CD14-positive monocyte (primary cell): Measurements from ENCODE around the gene PPP2R5B. TPM values are rescaled to one million over a fixed set of nuclear protein-coding genes. Genes with fewer than 3 reads are reported as not detected.
A peak's percentile ranks its signal among the peaks of the same experiment; 100 is the strongest.

ENCODE experiments used
- DNase-seq, 3 donors: peaks; one replicate each; pipeline ENCODE4 v3.0.0-alpha.2; 2011 to 2022
- H2AFZ ChIP-seq: 2 replicates; pipeline ENCODE4 v1.6.0; 2012; ENCODE audit warnings: mild to moderate bottlenecking, low read depth, low read length, inconsistent platforms; ENCODE audit not compliant: insufficient read depth, poor library complexity, severe bottlenecking
- H3K27ac ChIP-seq, 2 donors: 1 replicate in 1 of 2; 2 replicates in 1 of 2; pipeline ENCODE4 v1.5.1; 2012 to 2013; ENCODE audit warnings: low read length in 2 of 2, control low read depth in 1 of 2, inconsistent platforms in 1 of 2, low read depth in 1 of 2, mild to moderate bottlenecking in 1 of 2
- H3K27me3 ChIP-seq, 2 donors: one replicate each; pipeline versions ENCODE4 v1.6.0 to v1.6.1; 2011 to 2013; ENCODE audit warnings: low read length in 2 of 2; ENCODE audit not compliant: control insufficient read depth in 2 of 2, insufficient read depth in 2 of 2
- H3K36me3 ChIP-seq, 2 donors: replicated peaks in 1 of 2; 1 replicate in 1 of 2; 2 replicates in 1 of 2; pipeline versions ENCODE4 v1.5.1 to v1.6.1; 2012 to 2013; ENCODE audit warnings: low read length in 2 of 2, control low read depth in 1 of 2, inconsistent platforms in 1 of 2, mild to moderate bottlenecking in 1 of 2; ENCODE audit not compliant: insufficient read depth in 2 of 2, control insufficient read depth in 1 of 2
- H3K4me1 ChIP-seq, 2 donors: 1 replicate in 1 of 2; 2 replicates in 1 of 2; pipeline versions ENCODE4 v1.5.1 to v1.6.1; 2012 to 2013; ENCODE audit warnings: low read length in 2 of 2, control low read depth in 1 of 2, inconsistent platforms in 1 of 2, mild to moderate bottlenecking in 1 of 2, moderate library complexity in 1 of 2; ENCODE audit not compliant: insufficient read depth in 2 of 2, control insufficient read depth in 1 of 2
- H3K4me2 ChIP-seq: replicated peaks from 2 replicates; pipeline ENCODE3; 2012; ENCODE audit warnings: low read length, moderate library complexity, mild to moderate bottlenecking; ENCODE audit not compliant: poor library complexity, severe bottlenecking; ENCODE audit errors: extremely low read depth
- H3K4me3 ChIP-seq, 3 experiments: fragments of 200-600 bp in 1 of 3; sonication (generic) in 1 of 3; replicated peaks in 1 of 3; 1 replicate in 2 of 3; 2 replicates in 1 of 3; pipeline ENCODE4 v1.5.1; 2011 to 2013; ENCODE audit warnings: low read length in 3 of 3, mild to moderate bottlenecking in 3 of 3, control low read depth in 2 of 3, low read depth in 2 of 3, inconsistent platforms in 1 of 3, moderate library complexity in 1 of 3
- H3K79me2 ChIP-seq: 2 replicates; pipeline ENCODE4 v1.6.0; 2012; ENCODE audit warnings: mild to moderate bottlenecking, control low read depth, inconsistent platforms, low read length, moderate library complexity; ENCODE audit not compliant: insufficient read depth
- H3K9ac ChIP-seq: 2 replicates; pipeline ENCODE4 v1.6.0; 2017; ENCODE audit warnings: low read length, mild to moderate bottlenecking; ENCODE audit not compliant: insufficient read depth, poor library complexity, severe bottlenecking
- H3K9me3 ChIP-seq, 2 donors: replicated peaks in 1 of 2; 1 replicate in 1 of 2; 2 replicates in 1 of 2; pipeline versions ENCODE4 v1.5.1 to v1.6.1; 2012 to 2013; ENCODE audit warnings: low read length in 2 of 2, control low read depth in 1 of 2; ENCODE audit not compliant: control insufficient read depth in 1 of 2, insufficient read depth in 1 of 2
- H4K20me1 ChIP-seq: 2 replicates; pipeline ENCODE4 v1.6.0; 2012; ENCODE audit warnings: mild to moderate bottlenecking, low read length, control low read depth, moderate library complexity; ENCODE audit not compliant: insufficient read depth
- H3K27ac Mint-ChIP-seq, 7 donors: one replicate each; pipeline ENCODE4 v1.8.0; 2020; ENCODE audit warnings: mild to moderate bottlenecking in 7 of 7, mixed read lengths in 7 of 7, moderate library complexity in 6 of 7, inconsistent platforms in 2 of 7
- H3K27me3 Mint-ChIP-seq, 3 donors: one replicate each; pipeline ENCODE4 v1.8.0; 2021 to 2022; ENCODE audit warnings: low read depth in 3 of 3, mild to moderate bottlenecking in 3 of 3, mixed read lengths in 3 of 3, moderate library complexity in 3 of 3, inconsistent platforms in 1 of 3
- H3K36me3 Mint-ChIP-seq, 2 donors: one replicate each; pipeline ENCODE4 v1.8.0; 2020; ENCODE audit warnings: mixed read lengths in 2 of 2, inconsistent platforms in 1 of 2, mild to moderate bottlenecking in 1 of 2
- H3K4me1 Mint-ChIP-seq: one replicate; pipeline ENCODE4 v1.8.0; 2020; ENCODE audit warnings: mild to moderate bottlenecking, mixed read lengths
- H3K4me3 Mint-ChIP-seq, 2 donors: one replicate each; pipeline ENCODE4 v1.8.0; 2020; ENCODE audit warnings: mild to moderate bottlenecking in 2 of 2, mixed read lengths in 2 of 2, moderate library complexity in 1 of 2
- H3K9me3 Mint-ChIP-seq, 7 donors: one replicate each; pipeline ENCODE4 v1.8.0; 2020 to 2022; ENCODE audit warnings: mixed read lengths in 7 of 7, mild to moderate bottlenecking in 6 of 7, moderate library complexity in 6 of 7, inconsistent platforms in 2 of 7
- WGBS: methylation state at CpG from one replicate; pipeline ENCODE4 v1.1.5; 2013; ENCODE audit warnings: missing lambda C conversion rate; ENCODE audit not compliant: insufficient coverage; 5-methylcytosine and 5-hydroxymethylcytosine counted together
- intact Hi-C, 2 donors: fragments of 100-400 bp; cut with micrococcal nuclease; formaldehyde crosslinking; loops; one replicate each; pipeline versions ENCODE4 v1.15.0 to v1.15.1; 2023
- polyA plus RNA-seq, 3 donors: library from polyadenylated mRNA; depleted of rRNA in 1 of 3; unstranded in 2 of 3; stranded (reverse) in 1 of 3; fragments of 300-500 nt in 2 of 3; fragments of >200 nt in 1 of 3; fragmentation: Illumina TruSeq in 2 of 3; gene quantifications; 1 replicate in 2 of 3; 2 replicates in 1 of 3; pipeline ENCODE4 v1.2.3, GENCODE V29; 2012 to 2021
- TF ChIP-seq, protein P1 (sequence below): fragments of 200-600 bp; IDR thresholded peaks from one replicate; pipeline ENCODE4 v1.8.0; 2022; ENCODE audit warnings: antibody characterized with exemption, mild to moderate bottlenecking

Gene PPP2R5B
- polyA plus RNA-seq, 3 donors: 9.0 to 26.7 (median 9.4) TPM

DNA sequence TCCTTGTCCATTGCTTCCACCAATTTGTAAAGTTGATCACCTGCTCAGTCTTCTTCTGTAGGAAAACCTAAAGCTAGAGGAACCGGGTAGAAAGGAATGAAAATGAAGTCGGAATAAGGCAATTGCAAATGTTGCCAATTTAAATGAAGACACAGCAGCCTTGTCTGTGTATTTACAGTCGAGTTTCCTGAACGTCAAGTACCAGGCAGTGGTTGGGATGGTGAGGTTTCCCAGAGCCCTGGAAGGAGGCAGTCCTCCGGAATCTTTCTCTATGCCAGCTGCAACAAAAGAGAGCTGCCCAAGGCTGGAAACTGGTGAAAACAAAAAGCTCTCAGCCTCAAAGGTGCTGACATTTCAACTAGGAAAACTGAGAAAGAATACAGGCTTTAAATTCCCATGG is 29.7 kb downstream of the PPP2R5B start:
- peak overlapping the region; percentile 22 for H2AFZ ChIP-seq
- H3K36me3 Mint-ChIP-seq: no peaks in the 10 kb centered on the region

DNA sequence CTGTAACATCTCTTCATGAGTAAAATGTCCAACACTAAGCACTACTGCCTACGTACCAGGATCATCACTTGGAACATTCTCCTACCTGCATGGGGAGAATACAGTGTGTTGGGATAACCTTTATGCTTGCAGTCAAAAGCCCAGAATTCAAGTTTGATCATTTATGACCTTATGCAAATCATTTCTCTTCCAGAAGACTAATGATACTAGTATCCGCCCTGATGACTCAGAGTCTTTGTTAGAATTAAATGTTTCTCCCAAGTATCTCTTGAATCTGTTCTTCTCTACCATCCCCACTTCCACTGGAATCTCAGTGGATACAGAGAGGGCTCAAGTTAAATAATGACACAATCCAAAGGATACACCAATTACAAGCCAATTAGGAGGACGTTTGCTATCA is 35.0 kb downstream of the PPP2R5B start:
- no peak overlapping the region for H3K27ac Mint-ChIP-seq

More for the DNA sequence above, 29.7 kb downstream of the PPP2R5B start:
- H4K20me1 ChIP-seq: no peaks in the 10 kb centered on the region
- Mint-ChIP-seq H3K4me1 (no peaks in the 10 kb centered on the region), H3K4me3 (no peak overlapping the region), H3K27me3 (peaks cover 4 to 28% (median 24%) of the 10 kb centered on the region in 3 donors), H3K9me3 (no peaks in the 10 kb centered on the region), H3K27ac (no peak overlapping the region)
- peaks cover 0 to 6% of the 10 kb centered on the region in 2 donors for H3K27me3 ChIP-seq
- no peaks in the 10 kb centered on the region for H3K79me2 ChIP-seq
- intact Hi-C loops: no loop called here
- no peaks in the 10 kb centered on the region for H3K36me3 ChIP-seq
- H3K9ac ChIP-seq: no peak overlapping the region
- TF ChIP-seq, protein P1, sequence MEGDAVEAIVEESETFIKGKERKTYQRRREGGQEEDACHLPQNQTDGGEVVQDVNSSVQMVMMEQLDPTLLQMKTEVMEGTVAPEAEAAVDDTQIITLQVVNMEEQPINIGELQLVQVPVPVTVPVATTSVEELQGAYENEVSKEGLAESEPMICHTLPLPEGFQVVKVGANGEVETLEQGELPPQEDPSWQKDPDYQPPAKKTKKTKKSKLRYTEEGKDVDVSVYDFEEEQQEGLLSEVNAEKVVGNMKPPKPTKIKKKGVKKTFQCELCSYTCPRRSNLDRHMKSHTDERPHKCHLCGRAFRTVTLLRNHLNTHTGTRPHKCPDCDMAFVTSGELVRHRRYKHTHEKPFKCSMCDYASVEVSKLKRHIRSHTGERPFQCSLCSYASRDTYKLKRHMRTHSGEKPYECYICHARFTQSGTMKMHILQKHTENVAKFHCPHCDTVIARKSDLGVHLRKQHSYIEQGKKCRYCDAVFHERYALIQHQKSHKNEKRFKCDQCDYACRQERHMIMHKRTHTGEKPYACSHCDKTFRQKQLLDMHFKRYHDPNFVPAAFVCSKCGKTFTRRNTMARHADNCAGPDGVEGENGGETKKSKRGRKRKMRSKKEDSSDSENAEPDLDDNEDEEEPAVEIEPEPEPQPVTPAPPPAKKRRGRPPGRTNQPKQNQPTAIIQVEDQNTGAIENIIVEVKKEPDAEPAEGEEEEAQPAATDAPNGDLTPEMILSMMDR: no peak
- no peak overlapping the region for H3K4me3 ChIP-seq
- 71% methylated on average over 4 of the region's 5 CpGs for WGBS
- DNase-seq: no peak
- H3K27ac ChIP-seq: no peak overlapping the region
- H3K4me1 ChIP-seq: no peaks in the 10 kb centered on the region
- H3K9me3 ChIP-seq: no peaks in the 10 kb centered on the region
- no peak overlapping the region for H3K4me2 ChIP-seq

More for the DNA sequence above, 35.0 kb downstream of the PPP2R5B start:
- Mint-ChIP-seq H3K36me3 (no peaks in the 10 kb centered on the region), H3K4me3 (no peak overlapping the region), H3K9me3 (no peaks in the 10 kb centered on the region), H3K4me1 (peaks cover 8% of the 10 kb centered on the region), H3K27me3 (peaks cover 5 to 12% (median 7%) of the 10 kb centered on the region in 3 donors)
- peaks cover 0 to 4% of the 10 kb centered on the region in 2 donors for H3K27me3 ChIP-seq
- intact Hi-C loops: no loop called here
- no peak overlapping the region for H3K9ac ChIP-seq
- no peaks in the 10 kb centered on the region for H3K9me3 ChIP-seq
- TF ChIP-seq, protein P1: no peak
- no peak overlapping the region for H2AFZ ChIP-seq
- no peak for DNase-seq
- no peaks in the 10 kb centered on the region for H4K20me1 ChIP-seq
- H3K27ac ChIP-seq: no peak overlapping the region
- no peaks in the 10 kb centered on the region for H3K79me2 ChIP-seq
- H3K4me2 ChIP-seq: no peak overlapping the region
- H3K4me1 ChIP-seq: peaks cover 5 to 6% of the 10 kb centered on the region in 2 donors
- H3K36me3 ChIP-seq: no peaks in the 10 kb centered on the region
- no peak overlapping the region for H3K4me3 ChIP-seq
- 100% methylated on average over 1 of the region's 3 CpGs for WGBS
